Measurements from ENCODE around the gene HNRNPH2. TPM values are rescaled to one million over a fixed set of nuclear protein-coding genes. Genes with fewer than 3 reads are reported as not detected.

Gene HNRNPH2
- 39.1 and 47.1 TPM in 2 replicates for total RNA-seq (2012; rRNA removed)

- H3K9ac ChIP-seq (ENCODE audit: low read depth, low read length): peak within 1 kb of the TSS; percentile 98
- H3K9me3 ChIP-seq (replicated peaks; ENCODE audit: low read length): no peaks in the 10 kb centered on the region
- peak within 1 kb of the TSS; percentile 80 for H3K4me3 ChIP-seq (ENCODE audit: low read length)
- H3K4me1 ChIP-seq (ENCODE audit: control insufficient read depth, insufficient read depth, low read length): no peaks in the 10 kb centered on the region
- peaks cover 13% of the 10 kb centered on the region for H3K36me3 ChIP-seq (ENCODE audit: insufficient read depth, low read length)
- H3K4me2 ChIP-seq (ENCODE audit: low read length): peak within 1 kb of the TSS; percentile 84
- no peaks in the 10 kb centered on the region for H3K27me3 ChIP-seq (ENCODE audit: control insufficient read depth, insufficient read depth, low read length)
These were observed at the start of gene HNRNPH2, which contains the start of gene GLA for GRCh38 chrX:101407748-101408531. Gene HNRNPH2, plus strand, starts transcription at chrX:101408222. Its CDS starts 3,767 bp downstream, at chrX:101411989. Gene GLA, minus strand, starts transcription at chrX:101407925. Its CDS starts 22 bp downstream, at chrX:101407903.

- no peaks in the 10 kb centered on the region for H3K9me3 ChIP-seq (replicated peaks; ENCODE audit: low read length)
- H3K4me3 ChIP-seq (ENCODE audit: low read length): no peak overlapping the region
- no peaks in the 10 kb centered on the region for H3K36me3 ChIP-seq (ENCODE audit: insufficient read depth, low read length)
- no peaks in the 10 kb centered on the region for H3K4me1 ChIP-seq (ENCODE audit: control insufficient read depth, insufficient read depth, low read length)
- H3K27me3 ChIP-seq (ENCODE audit: control insufficient read depth, insufficient read depth, low read length): peaks cover 11% of the 10 kb centered on the region
- H3K4me2 ChIP-seq (ENCODE audit: low read length): no peak overlapping the region
- H3K9ac ChIP-seq (ENCODE audit: low read depth, low read length): no peak overlapping the region
These were observed 48.1 kb upstream of the HNRNPH2 start for GRCh38 chrX:101359966-101360365.

- Histone ChIP-seq H3K9me3 (replicated peaks; ENCODE audit: low read length) (no peaks in the 10 kb centered on the region), H3K4me1 (ENCODE audit: control insufficient read depth, insufficient read depth, low read length) (no peaks in the 10 kb centered on the region), H3K4me2 (ENCODE audit: low read length) (no peak overlapping the region), H3K36me3 (ENCODE audit: insufficient read depth, low read length) (no peaks in the 10 kb centered on the region), H3K4me3 (ENCODE audit: low read length) (no peak overlapping the region), H3K27me3 (ENCODE audit: control insufficient read depth, insufficient read depth, low read length) (peaks cover 15% of the 10 kb centered on the region), H3K9ac (ENCODE audit: low read depth, low read length) (no peak overlapping the region)
These were observed 47.6 kb upstream of the HNRNPH2 start for GRCh38 chrX:101360390-101360789.

- no peak overlapping the region for H3K9ac ChIP-seq (ENCODE audit: low read depth, low read length)
- H3K36me3 ChIP-seq (ENCODE audit: insufficient read depth, low read length): no peaks in the 10 kb centered on the region
- peaks cover 22% of the 10 kb centered on the region for H3K27me3 ChIP-seq (ENCODE audit: control insufficient read depth, insufficient read depth, low read length)
- no peak overlapping the region for H3K4me2 ChIP-seq (ENCODE audit: low read length)
- H3K9me3 ChIP-seq (replicated peaks; ENCODE audit: low read length): no peaks in the 10 kb centered on the region
- no peak overlapping the region for H3K4me3 ChIP-seq (ENCODE audit: low read length)
- H3K4me1 ChIP-seq (ENCODE audit: control insufficient read depth, insufficient read depth, low read length): no peaks in the 10 kb centered on the region
These were observed 45.9 kb upstream of the HNRNPH2 start for GRCh38 chrX:101362116-101362515.

- Histone ChIP-seq H3K9me3 (replicated peaks; ENCODE audit: low read length) (no peaks in the 10 kb centered on the region), H3K9ac (ENCODE audit: low read depth, low read length) (no peak overlapping the region), H3K36me3 (ENCODE audit: insufficient read depth, low read length) (no peaks in the 10 kb centered on the region), H3K27me3 (ENCODE audit: control insufficient read depth, insufficient read depth, low read length) (peaks cover 23% of the 10 kb centered on the region), H3K4me3 (ENCODE audit: low read length) (no peak overlapping the region), H3K4me1 (ENCODE audit: control insufficient read depth, insufficient read depth, low read length) (no peaks in the 10 kb centered on the region), H3K4me2 (ENCODE audit: low read length) (no peak overlapping the region)
These were observed 45.3 kb upstream of the HNRNPH2 start for GRCh38 chrX:101362757-101363156.

GRCh38 chrX:101365301-101365795 lies 42.7 kb upstream of the HNRNPH2 start:
- Histone ChIP-seq H3K9ac (ENCODE audit: low read depth, low read length) (no peak overlapping the region), H3K4me3 (ENCODE audit: low read length) (no peak overlapping the region), H3K9me3 (replicated peaks; ENCODE audit: low read length) (no peaks in the 10 kb centered on the region), H3K4me1 (ENCODE audit: control insufficient read depth, insufficient read depth, low read length) (no peaks in the 10 kb centered on the region), H3K27me3 (ENCODE audit: control insufficient read depth, insufficient read depth, low read length) (peaks cover 35% of the 10 kb centered on the region), H3K36me3 (ENCODE audit: insufficient read depth, low read length) (no peaks in the 10 kb centered on the region), H3K4me2 (ENCODE audit: low read length) (no peak overlapping the region)

GRCh38 chrX:101368800-101369199 lies 39.2 kb upstream of the HNRNPH2 start:
- Histone ChIP-seq H3K27me3 (ENCODE audit: control insufficient read depth, insufficient read depth, low read length) (peaks cover 41% of the 10 kb centered on the region), H3K36me3 (ENCODE audit: insufficient read depth, low read length) (no peaks in the 10 kb centered on the region)

GRCh38 chrX:101369687-101370086 lies 38.3 kb upstream of the HNRNPH2 start:
- H3K9me3 ChIP-seq (replicated peaks; ENCODE audit: low read length): no peaks in the 10 kb centered on the region
- peaks cover 49% of the 10 kb centered on the region for H3K27me3 ChIP-seq (ENCODE audit: control insufficient read depth, insufficient read depth, low read length)
- no peaks in the 10 kb centered on the region for H3K4me1 ChIP-seq (ENCODE audit: control insufficient read depth, insufficient read depth, low read length)
- H3K9ac ChIP-seq (ENCODE audit: low read depth, low read length): no peak overlapping the region
- H3K4me2 ChIP-seq (ENCODE audit: low read length): no peak overlapping the region
- H3K36me3 ChIP-seq (ENCODE audit: insufficient read depth, low read length): no peaks in the 10 kb centered on the region
- no peak overlapping the region for H3K4me3 ChIP-seq (ENCODE audit: low read length)

More at GRCh38 chrX:101368800-101369199, 39.2 kb upstream of the HNRNPH2 start:
- Histone ChIP-seq H3K9ac (ENCODE audit: low read depth, low read length) (no peak overlapping the region), H3K4me3 (ENCODE audit: low read length) (no peak overlapping the region), H3K9me3 (replicated peaks; ENCODE audit: low read length) (no peaks in the 10 kb centered on the region), H3K4me1 (ENCODE audit: control insufficient read depth, insufficient read depth, low read length) (no peaks in the 10 kb centered on the region), H3K4me2 (ENCODE audit: low read length) (no peak overlapping the region)

GRCh38 chrX:101370888-101371504 lies 37.0 kb upstream of the HNRNPH2 start:
- Histone ChIP-seq H3K4me3 (ENCODE audit: low read length) (no peak overlapping the region), H3K9me3 (replicated peaks; ENCODE audit: low read length) (no peaks in the 10 kb centered on the region), H3K36me3 (ENCODE audit: insufficient read depth, low read length) (no peaks in the 10 kb centered on the region), H3K9ac (ENCODE audit: low read depth, low read length) (no peak overlapping the region), H3K4me2 (ENCODE audit: low read length) (no peak overlapping the region), H3K4me1 (ENCODE audit: control insufficient read depth, insufficient read depth, low read length) (no peaks in the 10 kb centered on the region), H3K27me3 (ENCODE audit: control insufficient read depth, insufficient read depth, low read length) (peaks cover 48% of the 10 kb centered on the region)

- no peaks in the 10 kb centered on the region for H3K9me3 ChIP-seq (replicated peaks; ENCODE audit: low read length)
- H3K4me1 ChIP-seq (ENCODE audit: control insufficient read depth, insufficient read depth, low read length): no peaks in the 10 kb centered on the region
- H3K4me3 ChIP-seq (ENCODE audit: low read length): no peak overlapping the region
- H3K9ac ChIP-seq (ENCODE audit: low read depth, low read length): no peak overlapping the region
- H3K27me3 ChIP-seq (ENCODE audit: control insufficient read depth, insufficient read depth, low read length): peaks cover 26% of the 10 kb centered on the region
- no peaks in the 10 kb centered on the region for H3K36me3 ChIP-seq (ENCODE audit: insufficient read depth, low read length)
- H3K4me2 ChIP-seq (ENCODE audit: low read length): no peak overlapping the region
These were observed 30.5 kb upstream of the HNRNPH2 start for GRCh38 chrX:101377547-101377946.

- no peaks in the 10 kb centered on the region for H3K9me3 ChIP-seq (replicated peaks; ENCODE audit: low read length)
- no peaks in the 10 kb centered on the region for H3K36me3 ChIP-seq (ENCODE audit: insufficient read depth, low read length)
- H3K4me3 ChIP-seq (ENCODE audit: low read length): no peak overlapping the region
- H3K4me1 ChIP-seq (ENCODE audit: control insufficient read depth, insufficient read depth, low read length): no peaks in the 10 kb centered on the region
- H3K9ac ChIP-seq (ENCODE audit: low read depth, low read length): no peak overlapping the region
- peaks cover 17% of the 10 kb centered on the region for H3K27me3 ChIP-seq (ENCODE audit: control insufficient read depth, insufficient read depth, low read length)
- no peak overlapping the region for H3K4me2 ChIP-seq (ENCODE audit: low read length)
These were observed 24.3 kb upstream of the HNRNPH2 start for GRCh38 chrX:101383679-101384205.

Measured in skeletal muscle satellite cell (primary cell).